Measurements from ENCODE around the gene CORO7.

GRCh38 chr16:4371357-4372000, 44.9 kb downstream of the CORO7 start, which contains the start of gene VASN:
- peak; percentile 83 for TF ChIP-seq POLR2A (IDR thresholded peaks at IDR 0.05)
- TF ChIP-seq CTCF (IDR thresholded peaks at IDR 0.05), result no peak

Data from transverse colon (tissue), 3 donors.